IPS-15b (cell line): ENCODE data around the gene PYGO2.

Experiments used
- H3K27me3 ChIP-seq: one replicate; pipeline ENCODE4 v1.6.1; 2013; ENCODE audit warnings: low read length; ENCODE audit not compliant: control insufficient read depth, insufficient read depth
- H3K36me3 ChIP-seq: one replicate; pipeline ENCODE4 v1.6.1; 2013; ENCODE audit warnings: low read length; ENCODE audit not compliant: control insufficient read depth, insufficient read depth
- H3K4me1 ChIP-seq: one replicate; pipeline ENCODE4 v1.6.1; 2013; ENCODE audit warnings: mild to moderate bottlenecking, low read length; ENCODE audit not compliant: control insufficient read depth, insufficient read depth
- H3K4me3 ChIP-seq: one replicate; pipeline ENCODE4 v1.5.1; 2013; ENCODE audit warnings: low read depth, low read length
- H3K9ac ChIP-seq: one replicate; pipeline ENCODE4 v1.6.1; 2013; ENCODE audit warnings: low read depth, mild to moderate bottlenecking, low read length
- H3K9me3 ChIP-seq: one replicate; pipeline ENCODE4 v1.6.1; 2013; ENCODE audit warnings: mild to moderate bottlenecking, low read length; ENCODE audit not compliant: control insufficient read depth, insufficient read depth

PYGO2 gene

DNA sequence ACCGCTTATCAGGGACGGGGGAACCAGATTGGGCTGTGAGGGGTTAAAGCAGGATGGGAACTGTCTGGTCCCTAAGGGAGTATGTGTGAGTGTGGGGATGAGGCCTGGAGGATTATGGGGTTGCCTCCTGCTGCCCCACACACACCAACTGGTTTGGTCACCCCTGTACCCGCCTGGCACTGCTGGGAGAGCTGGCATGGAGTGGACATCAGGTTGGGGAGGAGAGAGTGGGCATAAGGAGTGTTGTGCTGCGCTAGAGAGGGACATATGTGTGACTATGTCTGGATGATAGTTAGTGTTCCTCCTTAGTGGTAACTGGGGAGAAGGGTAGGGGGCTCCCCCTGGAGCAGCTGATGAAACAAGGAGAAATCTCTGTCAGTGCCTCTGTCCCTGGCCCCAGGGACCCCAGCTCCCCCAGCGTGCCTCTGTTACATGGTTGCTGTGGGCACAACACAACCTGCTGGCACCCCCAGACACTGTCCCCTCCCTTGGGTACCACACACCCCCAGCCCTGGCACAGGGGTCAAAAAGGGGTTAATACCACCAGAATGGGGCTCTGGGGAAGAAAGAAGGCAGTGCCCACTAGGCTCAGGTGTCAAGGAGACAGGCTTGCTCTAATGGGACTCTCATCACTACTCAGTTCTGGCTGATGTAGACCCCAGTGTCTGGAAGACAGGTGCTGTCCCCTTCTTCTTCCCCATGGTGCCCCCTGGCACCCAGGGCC is 42.9 kb upstream of the PYGO2 start:
- peak overlapping the region; percentile 9 for H3K9ac ChIP-seq
- H3K9me3 ChIP-seq: no peaks in the 10 kb centered on the region
- peak overlapping the region; percentile 59 for H3K4me3 ChIP-seq
- no peaks in the 10 kb centered on the region for H3K36me3 ChIP-seq
- H3K4me1 ChIP-seq: peaks cover 13% of the 10 kb centered on the region
- no peaks in the 10 kb centered on the region for H3K27me3 ChIP-seq

DNA sequence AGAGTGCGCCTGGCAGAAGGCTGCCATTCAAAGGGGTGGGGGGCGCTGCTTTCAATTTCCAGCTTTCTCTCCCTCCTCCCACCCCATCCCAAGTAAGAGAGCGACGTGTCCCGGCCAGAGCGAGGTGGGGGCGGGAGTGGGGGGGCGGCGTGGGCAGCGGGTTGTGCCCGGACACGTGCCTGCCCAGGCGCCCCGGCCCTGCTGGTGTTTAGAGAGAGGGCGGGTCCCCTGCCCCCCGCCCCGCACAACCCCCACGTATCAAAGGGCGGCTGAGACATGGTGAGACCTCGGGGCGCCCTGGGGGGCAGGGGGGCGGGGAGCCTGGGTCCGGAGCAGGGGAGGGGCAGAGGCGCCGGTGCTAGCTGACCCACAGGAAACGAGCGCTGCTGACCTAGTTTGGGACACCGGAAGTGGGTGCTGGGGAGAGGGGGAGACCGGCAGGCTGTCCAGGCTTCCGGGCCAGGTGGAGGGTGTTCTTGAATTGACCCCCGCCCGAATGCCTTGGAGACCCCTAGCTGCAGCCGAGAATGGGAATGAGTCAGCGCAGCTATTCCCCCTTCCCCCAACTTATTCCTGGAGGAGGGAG is 42.3 kb upstream of the PYGO2 start:
- Histone ChIP-seq H3K9ac (peak overlapping the region; percentile 41), H3K27me3 (no peaks in the 10 kb centered on the region), H3K4me3 (peak overlapping the region; percentile 79), H3K4me1 (peaks cover 12% of the 10 kb centered on the region), H3K36me3 (no peaks in the 10 kb centered on the region), H3K9me3 (no peaks in the 10 kb centered on the region)

DNA sequence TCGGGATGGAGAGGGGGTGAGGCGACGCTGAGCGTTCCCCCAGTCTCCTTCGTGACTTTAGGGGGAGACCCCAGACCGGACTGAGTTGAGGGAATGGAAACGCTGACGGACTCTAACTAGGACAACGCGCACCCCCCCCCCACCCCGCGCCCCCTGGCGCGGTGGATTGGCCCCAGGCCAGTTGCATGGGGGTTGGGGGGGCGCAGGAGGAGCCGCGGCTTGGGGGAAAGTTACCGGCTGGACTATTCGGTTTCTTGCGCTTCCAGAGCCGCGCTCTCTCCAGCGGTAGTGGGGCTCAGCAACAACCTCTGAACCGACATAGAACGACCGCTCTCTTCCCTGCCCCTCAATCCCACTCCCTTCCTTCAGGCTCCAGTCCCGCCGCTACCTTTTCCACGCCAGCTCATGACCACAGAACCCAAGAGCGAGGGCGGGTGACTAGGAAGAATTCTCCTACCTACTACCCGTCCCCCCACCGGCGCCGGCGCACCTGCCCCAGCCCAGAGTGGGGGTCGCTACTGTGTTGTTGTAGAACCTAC is 41.7 kb upstream of the PYGO2 start:
- Histone ChIP-seq H3K9me3 (no peaks in the 10 kb centered on the region), H3K27me3 (no peaks in the 10 kb centered on the region), H3K4me1 (peaks cover 11% of the 10 kb centered on the region), H3K9ac (peak overlapping the region; percentile 41), H3K4me3 (peak overlapping the region; percentile 79), H3K36me3 (no peaks in the 10 kb centered on the region)

DNA sequence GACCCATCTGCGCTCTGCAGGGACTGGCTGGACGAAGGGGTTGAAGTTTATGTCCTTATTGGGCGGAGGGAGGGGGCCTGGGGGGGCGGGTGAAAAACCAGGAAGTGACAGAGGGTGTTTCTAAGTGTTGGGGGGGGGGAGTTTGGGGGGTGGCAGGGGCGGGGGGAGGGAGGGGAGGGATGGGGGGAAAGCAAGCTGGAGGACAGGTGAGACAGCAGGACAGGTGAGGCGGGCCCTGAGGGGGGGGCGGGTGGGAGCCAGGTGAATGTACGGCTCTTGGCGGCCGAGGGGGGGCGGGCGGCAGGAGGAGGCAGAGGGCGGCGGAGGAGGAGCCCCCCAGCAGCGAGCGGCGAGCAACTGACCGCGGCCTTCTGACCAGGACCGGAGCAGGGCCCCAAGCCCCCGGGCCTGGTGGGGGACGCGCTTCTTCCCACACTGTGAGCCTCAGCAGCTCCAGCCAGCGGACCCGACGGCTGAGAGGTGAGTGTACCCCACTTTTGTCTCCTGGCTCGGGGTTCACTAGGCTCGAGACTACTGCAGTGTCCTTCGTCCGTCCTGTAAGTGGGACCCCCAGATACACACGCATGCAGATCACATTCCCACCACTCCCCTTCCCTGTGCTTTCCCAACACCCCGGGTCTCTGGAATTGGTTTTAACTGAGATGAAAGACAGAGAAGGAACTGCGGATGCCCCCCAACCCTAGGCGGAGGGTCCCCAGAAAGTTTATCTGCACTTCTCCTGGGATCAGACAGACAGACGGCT is 41.1 kb upstream of the PYGO2 start, which contains the start of gene ZBTB7B:
TSS of gene ZBTB7B (plus strand) at position 339 of the 763 bp plus-strand sequence. CDS start 11,859 bp downstream, outside the sequence.
- Histone ChIP-seq H3K9me3 (no peaks in the 10 kb centered on the region), H3K4me1 (peaks cover 11% of the 10 kb centered on the region), H3K27me3 (peaks cover 4% of the 10 kb centered on the region), H3K4me3 (peak within 1 kb of the TSS; percentile 89), H3K36me3 (no peaks in the 10 kb centered on the region), H3K9ac (peak within 1 kb of the TSS; percentile 41)

DNA sequence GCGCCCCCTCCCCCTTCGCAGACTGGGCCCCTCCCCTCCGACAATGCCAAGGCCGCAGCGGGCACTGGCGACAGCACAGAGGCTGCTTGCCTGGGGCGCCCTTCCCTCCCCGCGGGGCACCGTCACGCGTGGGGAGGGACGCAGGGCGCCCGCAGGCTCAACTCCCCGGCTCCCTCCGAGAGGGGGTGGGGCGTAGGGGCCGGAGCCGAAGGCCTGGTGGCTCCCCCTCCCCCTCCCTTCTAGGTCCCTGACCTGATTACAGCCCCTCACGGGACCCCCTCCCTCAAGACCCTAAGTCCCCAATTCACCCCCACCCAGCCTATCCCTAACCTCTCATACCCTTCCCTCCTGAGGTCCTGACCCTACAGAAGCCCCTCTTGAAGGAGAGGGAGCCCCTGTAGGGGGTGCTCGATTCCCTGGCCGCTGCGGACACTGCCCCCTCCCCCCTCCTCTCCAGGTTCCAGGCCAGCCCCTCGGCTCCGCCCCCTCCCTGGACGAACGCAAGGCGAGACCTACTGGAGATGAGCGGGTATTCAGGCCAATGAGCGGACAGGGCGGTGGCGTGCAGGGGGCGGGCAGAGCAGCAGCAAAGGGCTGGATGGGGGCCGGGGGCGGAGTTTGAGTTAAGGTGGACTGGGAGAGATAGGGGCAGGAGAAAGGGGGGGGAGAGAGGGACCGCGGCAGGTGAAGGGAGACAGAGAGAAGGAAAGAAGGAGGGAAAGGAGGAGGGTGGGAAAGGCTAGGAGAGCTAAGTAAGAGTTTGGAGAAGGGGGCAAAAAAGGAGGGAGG is 40.3 kb upstream of the PYGO2 start:
- H3K27me3 ChIP-seq: peaks cover 5% of the 10 kb centered on the region
- H3K9ac ChIP-seq: peak overlapping the region; percentile 2
- H3K36me3 ChIP-seq: no peaks in the 10 kb centered on the region
- peak overlapping the region; percentile 89 for H3K4me3 ChIP-seq
- no peaks in the 10 kb centered on the region for H3K9me3 ChIP-seq
- peaks cover 11% of the 10 kb centered on the region for H3K4me1 ChIP-seq

DNA sequence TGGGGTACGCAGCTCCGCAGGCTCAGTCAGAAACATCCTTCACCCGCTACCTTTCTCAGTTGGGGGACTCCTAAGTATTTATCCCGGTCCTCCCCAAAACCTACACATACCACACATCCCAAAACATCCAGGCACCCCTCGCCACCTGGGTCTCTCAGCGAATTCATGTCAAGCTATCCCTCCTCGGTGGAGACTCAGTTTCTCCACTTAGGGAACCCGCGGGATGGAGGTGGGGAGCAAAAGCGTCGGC is 39.8 kb upstream of the PYGO2 start:
- Histone ChIP-seq H3K9ac (peak overlapping the region; percentile 2), H3K4me3 (peak overlapping the region; percentile 89), H3K9me3 (no peaks in the 10 kb centered on the region), H3K27me3 (peaks cover 5% of the 10 kb centered on the region), H3K4me1 (peaks cover 11% of the 10 kb centered on the region), H3K36me3 (no peaks in the 10 kb centered on the region)

DNA sequence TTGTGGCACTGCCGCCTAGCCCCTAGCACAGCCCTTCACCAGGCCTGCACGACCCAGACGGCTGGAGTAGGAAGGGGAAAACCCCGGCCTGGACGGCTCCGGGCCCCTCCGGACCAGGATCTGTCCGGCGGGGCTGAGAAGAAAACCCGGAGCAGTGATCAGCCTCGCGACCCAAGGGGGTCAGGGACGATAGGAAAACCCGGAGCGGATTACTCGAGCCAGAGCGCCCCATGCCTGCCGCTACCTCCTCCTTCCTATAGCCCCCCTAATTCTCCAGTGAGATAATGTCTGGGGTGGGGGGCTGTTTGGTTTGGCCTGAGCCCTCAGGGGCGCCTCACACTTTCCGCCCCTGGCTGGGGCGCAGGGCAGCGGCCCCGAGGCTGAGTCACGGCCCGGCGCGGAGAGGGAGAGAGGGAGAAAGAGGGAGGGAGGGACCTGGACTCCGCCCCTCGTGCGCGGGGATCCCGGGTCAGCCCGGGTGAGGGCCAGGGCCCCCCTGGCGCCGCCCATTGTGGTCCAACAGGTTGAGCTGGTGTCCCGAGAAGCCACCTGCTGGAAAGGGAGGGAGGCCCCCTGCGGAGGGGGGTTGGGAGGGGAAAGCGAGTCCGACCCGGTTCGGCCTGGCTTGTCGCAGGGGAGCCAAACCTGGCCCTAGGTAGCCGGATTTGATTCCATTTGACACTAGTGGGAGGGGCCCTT is 39.3 kb upstream of the PYGO2 start:
- H3K27me3 ChIP-seq: peaks cover 5% of the 10 kb centered on the region
- H3K4me3 ChIP-seq: peak overlapping the region; percentile 89
- peaks cover 11% of the 10 kb centered on the region for H3K4me1 ChIP-seq
- H3K36me3 ChIP-seq: no peaks in the 10 kb centered on the region
- peak overlapping the region; percentile 73 for H3K9ac ChIP-seq
- H3K9me3 ChIP-seq: no peaks in the 10 kb centered on the region

DNA sequence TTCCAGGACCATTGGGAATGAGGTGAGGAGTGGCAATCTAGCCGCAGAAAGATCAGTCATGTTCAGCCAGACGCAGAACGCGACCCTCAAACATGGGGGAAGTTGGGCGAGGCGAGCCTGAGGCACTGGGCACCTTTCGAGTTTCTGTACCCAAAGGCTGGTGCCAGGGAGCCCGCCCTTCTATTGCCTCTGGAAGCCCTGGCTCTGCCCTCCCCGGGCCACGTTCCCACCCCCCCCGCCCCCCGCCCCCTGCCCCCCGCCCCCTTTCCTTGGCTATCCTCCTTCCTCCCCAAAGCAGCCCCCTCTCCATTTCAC is 38.8 kb upstream of the PYGO2 start:
- H3K9ac ChIP-seq: peak overlapping the region; percentile 54
- peaks cover 9% of the 10 kb centered on the region for H3K4me1 ChIP-seq
- H3K9me3 ChIP-seq: no peaks in the 10 kb centered on the region
- H3K4me3 ChIP-seq: peak overlapping the region; percentile 89
- no peaks in the 10 kb centered on the region for H3K36me3 ChIP-seq
- peaks cover 5% of the 10 kb centered on the region for H3K27me3 ChIP-seq

DNA sequence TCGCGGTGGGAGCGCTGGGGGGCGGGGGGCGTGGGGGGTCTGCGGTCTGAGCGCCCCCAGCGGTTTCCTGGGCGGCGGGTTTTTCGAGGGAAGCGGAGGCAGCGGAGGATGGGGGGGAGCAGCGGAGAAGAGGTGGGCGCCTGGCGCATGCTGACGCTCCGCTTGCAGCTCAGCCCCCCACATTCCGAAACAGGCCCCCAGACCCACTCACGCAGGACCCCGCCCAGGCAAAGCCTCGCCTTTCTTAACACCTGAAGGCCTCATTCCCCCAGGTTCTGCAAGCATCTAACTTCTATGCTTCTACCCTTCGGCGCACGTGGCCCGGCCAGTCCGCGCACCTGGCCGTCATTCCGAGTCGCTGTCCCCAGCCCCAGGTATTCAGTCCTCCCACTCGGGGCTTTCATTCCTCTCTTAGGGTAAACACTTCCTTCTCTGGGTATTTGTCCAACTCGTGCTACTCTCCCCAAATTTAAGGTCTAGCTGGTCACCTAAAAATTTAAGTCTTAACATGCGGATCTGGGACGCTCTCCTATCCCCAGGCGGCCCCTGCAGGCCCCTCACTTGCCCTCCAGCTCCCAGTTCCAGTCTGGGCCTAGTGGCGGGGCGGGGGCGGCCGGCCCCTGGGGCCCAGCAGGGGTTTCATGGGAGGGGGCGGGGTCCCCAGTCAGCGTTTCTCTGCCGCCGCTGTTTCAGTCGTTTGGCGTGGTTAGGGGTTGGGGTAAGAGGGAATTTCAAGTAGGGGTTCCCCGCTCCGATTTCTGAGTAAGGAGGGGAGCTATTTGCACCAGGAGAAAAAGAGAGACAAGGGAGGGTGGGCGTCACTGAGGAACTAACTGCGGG is 38.2 kb upstream of the PYGO2 start:
- peak overlapping the region; percentile 89 for H3K4me3 ChIP-seq

DNA sequence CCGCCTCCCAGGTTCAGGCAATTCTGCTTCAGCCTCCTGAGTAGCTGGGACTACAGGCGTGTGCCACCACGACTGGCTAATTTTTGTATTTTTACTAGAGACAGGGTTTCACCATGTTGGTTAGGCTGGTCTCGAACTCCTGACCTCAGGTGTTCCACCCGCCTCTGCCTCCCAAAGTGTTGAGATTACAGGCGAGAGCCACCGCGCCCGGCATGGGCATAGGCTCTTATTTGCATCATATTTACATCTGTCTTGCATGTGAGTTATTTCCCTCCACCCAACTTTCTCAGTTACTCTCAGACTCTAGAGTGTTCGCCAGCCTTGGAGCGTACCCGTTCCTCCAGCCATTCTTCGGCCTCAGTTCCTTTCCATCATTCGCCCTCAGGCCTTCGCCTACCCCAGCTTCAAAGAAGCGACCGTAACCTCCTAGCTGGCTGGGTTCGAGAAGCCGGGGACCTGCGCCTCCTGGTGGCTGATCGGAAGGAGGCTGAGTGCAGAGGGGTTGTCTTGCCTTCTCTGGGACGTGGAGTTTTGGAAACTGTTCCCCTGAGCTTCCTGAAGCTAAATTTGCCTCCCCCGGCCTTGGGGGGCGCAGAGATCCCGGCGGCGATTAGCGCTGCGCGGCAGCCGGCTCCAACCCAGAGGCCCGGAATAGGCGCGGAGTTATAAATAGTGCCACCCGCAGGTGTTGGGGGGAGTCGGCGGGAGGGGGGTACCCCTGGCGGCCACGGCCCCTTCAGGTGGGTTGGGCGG is 37.4 kb upstream of the PYGO2 start:
- Histone ChIP-seq H3K4me3 (peak overlapping the region; percentile 89), H3K9me3 (no peaks in the 10 kb centered on the region), H3K27me3 (peaks cover 5% of the 10 kb centered on the region), H3K36me3 (no peaks in the 10 kb centered on the region), H3K9ac (no peak overlapping the region), H3K4me1 (no peaks in the 10 kb centered on the region)

More for the DNA sequence above, 38.2 kb upstream of the PYGO2 start:
- H3K27me3 ChIP-seq: peaks cover 5% of the 10 kb centered on the region
- peaks cover 6% of the 10 kb centered on the region for H3K4me1 ChIP-seq
- peak overlapping the region; percentile 54 for H3K9ac ChIP-seq
- H3K9me3 ChIP-seq: no peaks in the 10 kb centered on the region
- H3K36me3 ChIP-seq: no peaks in the 10 kb centered on the region
